Measurements from ENCODE around the gene GRN. TPM values are rescaled to one million over a fixed set of nuclear protein-coding genes. Genes with fewer than 3 reads are reported as not detected.

The GRN gene
- total RNA-seq, 1 experiment from 2014 or later, result 285 TPM

Other genes starting within 250 kb of the GRN start
- gene HDAC5, start 221.7 kb upstream of the GRN start, total RNA-seq (2014; rRNA removed; shearing (Covaris generic)), result 33.8 and 41.0 TPM in 2 replicates
- 4.9 and 7.7 TPM in 2 replicates for gene HROB, start 203.4 kb upstream of the GRN start, total RNA-seq (2014; rRNA removed; shearing (Covaris generic))
- 0.29 TPM in 1 of 2 replicates, not detected in the other for gene ASB16, start 174.6 kb upstream of the GRN start, total RNA-seq (2014; rRNA removed; shearing (Covaris generic))
- 32.9 and 33.7 TPM in 2 replicates for gene TMUB2, start 158.3 kb upstream of the GRN start, total RNA-seq (2014; rRNA removed; shearing (Covaris generic))
- 44.3 and 54.5 TPM in 2 replicates for gene ATXN7L3, start 145.4 kb upstream of the GRN start, total RNA-seq (2014; rRNA removed; shearing (Covaris generic))
- 67.4 and 75.3 TPM in 2 replicates for gene UBTF, start 125.6 kb upstream of the GRN start, total RNA-seq (2014; rRNA removed; shearing (Covaris generic))
- gene SLC4A1, start 77.2 kb upstream of the GRN start, total RNA-seq (2014; rRNA removed; shearing (Covaris generic)), result not detected in 2 replicates
- gene RUNDC3A, start 36.7 kb upstream of the GRN start, total RNA-seq (2014; rRNA removed; shearing (Covaris generic)), result 0.86 TPM in 1 of 2 replicates, not detected in the other
- gene SLC25A39, start 20.5 kb upstream of the GRN start, total RNA-seq (2014; rRNA removed; shearing (Covaris generic)), result 190 and 199 TPM in 2 replicates
- gene FAM171A2, start 18.6 kb downstream of the GRN start, total RNA-seq (2014; rRNA removed; shearing (Covaris generic)), result 24.5 and 31.1 TPM in 2 replicates
- gene ITGA2B, start 44.3 kb downstream of the GRN start, total RNA-seq (2014; rRNA removed; shearing (Covaris generic)), result 0.05 and 0.36 TPM in 2 replicates
- gene GPATCH8, start 158.1 kb downstream of the GRN start, total RNA-seq (2014; rRNA removed; shearing (Covaris generic)), result 13.6 and 19.3 TPM in 2 replicates
- 18.2 and 24.4 TPM in 2 replicates for gene FZD2, start 212.2 kb downstream of the GRN start, total RNA-seq (2014; rRNA removed; shearing (Covaris generic))